HEK293 (cell line): ENCODE data around the gene TBC1D13.
"Not testable (repeated sequence)": the region's sequence is repeated elsewhere in the genome, so short reads cannot be mapped to it uniquely, and the experiment has no call there.

Experiments used
- CTCF ChIA-PET: fragments of 350-600 bp; formaldehyde crosslinking; extraction: SDS; loops from one replicate; lab custom pipeline; 2021; ENCODE audit warnings: antibody characterized with exemption; lab: Yijun Ruan, JAX
- POLR2A ChIA-PET: fragments of 300-600 bp; formaldehyde crosslinking; extraction: SDS; loops from one replicate; lab custom pipeline; 2020; ENCODE audit warnings: antibody characterized with exemption, inconsistent platforms; lab: Yijun Ruan, JAX
- H3K27ac ChIP-seq: fragments of 200-500 bp; sonication (Bioruptor generic); 2 replicates; pipeline ENCODE4 v1.5.1; 2014; ENCODE audit warnings: low read depth, low read length, control low read depth, inconsistent platforms; ENCODE audit errors: extremely low read depth
- H3K36me3 ChIP-seq, 2 experiments: fragments of 200-500 bp in 1 of 2; sonication (Bioruptor generic) in 1 of 2; 1 replicate in 1 of 2; 2 replicates in 1 of 2; pipeline ENCODE4 v1.5.1; 2014 to 2017; ENCODE audit warnings: inconsistent platforms in 2 of 2, low read length in 2 of 2; ENCODE audit not compliant: control insufficient read depth in 2 of 2, insufficient read depth in 1 of 2
- H3K4me1 ChIP-seq: fragments of 200-500 bp; sonication (Bioruptor generic); 2 replicates; pipeline ENCODE4 v1.5.1; 2014; ENCODE audit warnings: mild to moderate bottlenecking, low read length, inconsistent platforms; ENCODE audit not compliant: control insufficient read depth, insufficient read depth
- H3K4me3 ChIP-seq: 2 replicates; pipeline ENCODE4 v1.5.1; 2011; ENCODE audit warnings: low read depth, mild to moderate bottlenecking, control low read depth, low read length, moderate library complexity
- H3K9me3 ChIP-seq: fragments of 200-500 bp; sonication (Bioruptor generic); 2 replicates; pipeline ENCODE4 v1.5.1; 2014; ENCODE audit warnings: low read depth, low read length, inconsistent platforms; ENCODE audit not compliant: control insufficient read depth, insufficient read depth
- BCL11B ChIP-seq: fragments of 450-650 bp; formaldehyde crosslinking; IDR thresholded peaks from 2 replicates; pipeline ENCODE4 v1.5.1; 2016; ENCODE audit warnings: low read depth, missing biosample characterization, missing genetic modification characterization
- GLIS1 ChIP-seq: fragments of 450-650 bp; formaldehyde crosslinking; IDR thresholded peaks from 2 replicates; pipeline ENCODE4 v1.5.1; 2016; ENCODE audit warnings: missing biosample characterization, missing genetic modification characterization
- GLIS2 ChIP-seq: fragments of 450-650 bp; formaldehyde crosslinking; IDR thresholded peaks from 2 replicates; pipeline ENCODE4 v1.5.1; 2016; ENCODE audit warnings: missing biosample characterization, missing genetic modification characterization
- MYNN ChIP-seq: fragments of 450-650 bp; formaldehyde crosslinking; IDR thresholded peaks from 2 replicates; pipeline ENCODE4 v1.5.1; 2016; ENCODE audit warnings: missing biosample characterization, missing genetic modification characterization, borderline replicate concordance
- PRDM1 ChIP-seq: fragments of 450-650 bp; formaldehyde crosslinking; IDR thresholded peaks from 2 replicates; pipeline ENCODE4; 2016; ENCODE audit warnings: missing biosample characterization, missing genetic modification characterization
- TRIM28 ChIP-seq: IDR thresholded peaks from 2 replicates; pipeline ENCODE4 v1.6.1; 2011; ENCODE audit warnings: low read length, control low read depth, borderline replicate concordance
- ZBTB21 ChIP-seq: fragments of 450-650 bp; formaldehyde crosslinking; IDR thresholded peaks from 2 replicates; pipeline ENCODE4 v1.5.1; 2017; ENCODE audit warnings: missing biosample characterization, missing genetic modification characterization
- ZNF214 ChIP-seq: fragments of 450-650 bp; formaldehyde crosslinking; IDR thresholded peaks from 2 replicates; pipeline ENCODE4 v1.5.1; 2017; ENCODE audit warnings: missing biosample characterization, mild to moderate bottlenecking, missing genetic modification characterization, borderline replicate concordance
- ZNF223 ChIP-seq: fragments of 450-650 bp; formaldehyde crosslinking; IDR thresholded peaks from 2 replicates; pipeline ENCODE4 v1.5.1; 2016; ENCODE audit warnings: missing biosample characterization, missing genetic modification characterization
- ZNF274 ChIP-seq, 2 experiments: fragments of 200-500 bp in 1 of 2; fragments of 450-650 bp in 1 of 2; sonication (Bioruptor generic) in 1 of 2; formaldehyde crosslinking in 1 of 2; IDR thresholded peaks; 2 replicates each; pipeline versions ENCODE4 v1.5.1 to v1.6.1; 2014 to 2016; ENCODE audit warnings: borderline replicate concordance in 1 of 2, inconsistent platforms in 1 of 2, low read length in 1 of 2, missing biosample characterization in 1 of 2, missing genetic modification characterization in 1 of 2
- ZNF366 ChIP-seq: fragments of 450-650 bp; formaldehyde crosslinking; conservative IDR thresholded peaks from 2 replicates; pipeline ENCODE4 v1.5.1; 2016; ENCODE audit warnings: missing biosample characterization, missing genetic modification characterization
- ZNF416 ChIP-seq: fragments of 450-650 bp; formaldehyde crosslinking; IDR thresholded peaks from 2 replicates; pipeline ENCODE4 v1.5.1; 2016; ENCODE audit warnings: missing biosample characterization, missing genetic modification characterization
- ZNF426 ChIP-seq: fragments of 450-650 bp; formaldehyde crosslinking; IDR thresholded peaks from 2 replicates; pipeline ENCODE4 v1.5.1; 2017; ENCODE audit warnings: missing biosample characterization, missing genetic modification characterization, mild to moderate bottlenecking, inconsistent platforms, moderate library complexity
- ZNF560 ChIP-seq: fragments of 450-650 bp; formaldehyde crosslinking; IDR thresholded peaks from 2 replicates; pipeline ENCODE4 v1.5.1; 2017; ENCODE audit warnings: missing biosample characterization, missing genetic modification characterization, borderline replicate concordance
- ZNF596 ChIP-seq: fragments of 450-650 bp; IDR thresholded peaks from 2 replicates; pipeline ENCODE4 v1.5.0; 2018; ENCODE audit warnings: missing biosample characterization, mild to moderate bottlenecking, missing genetic modification characterization, moderate library complexity
- TF ChIP-seq, protein P1 (sequence below): fragments of 450-650 bp; formaldehyde crosslinking; IDR thresholded peaks from 2 replicates; pipeline ENCODE4 v1.5.1; 2016; ENCODE audit warnings: missing biosample characterization, missing genetic modification characterization
- TF ChIP-seq, protein P2 (sequence below): fragments of 450-650 bp; formaldehyde crosslinking; IDR thresholded peaks from 2 replicates; pipeline ENCODE4 v1.5.1; 2017; ENCODE audit warnings: missing biosample characterization, mild to moderate bottlenecking, missing genetic modification characterization, moderate library complexity
- TF ChIP-seq, protein P3 (sequence below): fragments of 450-650 bp; formaldehyde crosslinking; IDR thresholded peaks from 2 replicates; pipeline ENCODE4 v1.5.1; 2016; ENCODE audit warnings: missing biosample characterization, missing genetic modification characterization
- TF ChIP-seq, protein P4 (sequence below): fragments of 450-650 bp; formaldehyde crosslinking; IDR thresholded peaks from 2 replicates; pipeline ENCODE4 v1.5.1; 2016; ENCODE audit warnings: missing biosample characterization, missing genetic modification characterization

The TBC1D13 gene

DNA sequence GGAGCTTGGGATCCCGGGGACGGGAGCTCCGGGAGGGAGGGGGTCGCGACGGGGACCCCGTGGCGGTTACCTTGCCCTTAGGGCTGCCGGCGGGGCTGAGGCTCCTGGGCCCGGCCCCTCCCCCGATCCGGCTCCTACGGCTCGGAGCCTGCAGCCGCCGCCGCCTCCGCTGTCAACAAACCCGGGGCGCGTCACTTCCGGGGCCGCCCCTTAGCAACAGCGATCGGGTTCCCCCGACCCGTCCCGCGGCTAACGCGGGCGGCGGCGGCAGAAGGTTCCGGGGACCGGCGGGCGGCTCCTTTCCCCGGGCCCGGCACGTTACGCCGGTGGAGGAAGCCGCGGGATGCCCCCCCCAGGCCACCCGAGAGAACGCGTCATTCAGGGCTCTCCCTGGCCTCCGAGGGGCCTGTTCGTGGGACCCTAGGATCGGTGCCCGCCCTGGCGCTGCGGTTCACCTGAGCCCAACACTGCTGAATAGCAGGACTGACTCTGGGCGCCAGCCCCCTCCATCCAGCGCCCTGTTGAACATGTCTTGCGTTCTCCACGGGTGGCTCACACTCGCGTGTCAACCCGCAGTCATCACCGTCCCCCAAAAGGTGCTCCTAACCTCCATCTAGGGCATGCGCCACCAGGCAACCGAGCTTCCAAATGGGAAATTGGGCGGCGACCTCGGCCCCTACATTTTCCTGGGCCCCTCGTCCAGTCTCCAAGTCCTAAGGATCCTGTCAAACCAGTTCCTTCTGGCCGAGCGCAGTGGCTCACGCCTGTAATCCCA is 15.1 kb upstream of the TBC1D13 start, which contains the start of gene ZER1 (continued):
- TF ChIP-seq, protein P1, sequence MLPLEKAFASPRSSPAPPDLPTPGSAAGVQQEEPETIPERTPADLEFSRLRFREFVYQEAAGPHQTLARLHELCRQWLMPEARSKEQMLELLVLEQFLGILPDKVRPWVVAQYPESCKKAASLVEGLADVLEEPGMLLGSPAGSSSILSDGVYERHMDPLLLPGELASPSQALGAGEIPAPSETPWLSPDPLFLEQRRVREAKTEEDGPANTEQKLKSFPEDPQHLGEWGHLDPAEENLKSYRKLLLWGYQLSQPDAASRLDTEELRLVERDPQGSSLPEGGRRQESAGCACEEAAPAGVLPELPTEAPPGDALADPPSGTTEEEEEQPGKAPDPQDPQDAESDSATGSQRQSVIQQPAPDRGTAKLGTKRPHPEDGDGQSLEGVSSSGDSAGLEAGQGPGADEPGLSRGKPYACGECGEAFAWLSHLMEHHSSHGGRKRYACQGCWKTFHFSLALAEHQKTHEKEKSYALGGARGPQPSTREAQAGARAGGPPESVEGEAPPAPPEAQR (tag by site-specific recombination), result peak; percentile 71; the same call in 1 of the 2 replicates
- peak; percentile 72 for TF ChIP-seq GLIS1 (tag by site-specific recombination)

DNA sequence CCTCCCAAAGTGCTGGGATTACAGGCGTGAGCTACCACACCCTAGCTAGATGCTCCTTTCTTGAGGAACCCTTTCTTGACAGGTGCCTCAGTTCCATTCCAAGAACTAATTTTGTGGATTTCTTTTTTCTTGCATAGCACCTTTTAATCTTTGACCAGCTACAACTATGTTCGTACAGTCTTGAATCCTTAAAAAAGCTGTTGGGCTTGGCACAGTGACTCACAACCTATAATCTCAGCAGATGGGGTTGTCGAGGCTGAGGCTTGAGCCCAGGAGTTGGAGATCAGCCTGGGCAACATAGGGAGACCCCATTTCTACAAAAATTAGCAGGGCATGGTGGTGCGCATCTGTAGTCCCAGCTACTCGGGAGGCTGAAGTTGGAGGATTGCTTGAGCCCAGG is 14.0 kb upstream of the TBC1D13 start:
- H3K9me3 ChIP-seq, result no peaks in the 10 kb centered on the region
- CTCF ChIA-PET, result interaction anchor here (1.1 to 1.5 kb wide), 3 partner anchors 12 to 45 kb away, joined by 3 to 6 read pairs (median 3); partner anchors contain the start of gene ENDOG
- no peak for TF ChIP-seq ZNF560 (tag by site-specific recombination)
- TF ChIP-seq, protein P2, sequence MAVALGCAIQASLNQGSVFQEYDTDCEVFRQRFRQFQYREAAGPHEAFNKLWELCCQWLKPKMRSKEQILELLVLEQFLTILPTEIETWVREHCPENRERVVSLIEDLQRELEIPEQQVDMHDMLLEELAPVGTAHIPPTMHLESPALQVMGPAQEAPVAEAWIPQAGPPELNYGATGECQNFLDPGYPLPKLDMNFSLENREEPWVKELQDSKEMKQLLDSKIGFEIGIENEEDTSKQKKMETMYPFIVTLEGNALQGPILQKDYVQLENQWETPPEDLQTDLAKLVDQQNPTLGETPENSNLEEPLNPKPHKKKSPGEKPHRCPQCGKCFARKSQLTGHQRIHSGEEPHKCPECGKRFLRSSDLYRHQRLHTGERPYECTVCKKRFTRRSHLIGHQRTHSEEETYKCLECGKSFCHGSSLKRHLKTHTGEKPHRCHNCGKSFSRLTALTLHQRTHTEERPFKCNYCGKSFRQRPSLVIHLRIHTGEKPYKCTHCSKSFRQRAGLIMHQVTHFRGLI (tag by site-specific recombination), result peak; percentile 79; the same call in 1 of the 2 replicates
- TF ChIP-seq, all 188 proteins: peak for 1
- peaks cover 0 to 9% of the 10 kb centered on the region in 2 experiments; a peak in 1 of 3 replicates for H3K36me3 ChIP-seq
- H3K4me3 ChIP-seq, result no peak overlapping the region
- no peak overlapping the region for H3K27ac ChIP-seq
- no peaks in the 10 kb centered on the region for H3K4me1 ChIP-seq
- POLR2A ChIA-PET, result interaction anchor here (0.6 to 1.2 kb wide), 4 partner anchors 14 to 829 kb away, joined by 3 to 6 read pairs (median 5); partner anchors contain the start of genes ENDOG and TBC1D13

DNA sequence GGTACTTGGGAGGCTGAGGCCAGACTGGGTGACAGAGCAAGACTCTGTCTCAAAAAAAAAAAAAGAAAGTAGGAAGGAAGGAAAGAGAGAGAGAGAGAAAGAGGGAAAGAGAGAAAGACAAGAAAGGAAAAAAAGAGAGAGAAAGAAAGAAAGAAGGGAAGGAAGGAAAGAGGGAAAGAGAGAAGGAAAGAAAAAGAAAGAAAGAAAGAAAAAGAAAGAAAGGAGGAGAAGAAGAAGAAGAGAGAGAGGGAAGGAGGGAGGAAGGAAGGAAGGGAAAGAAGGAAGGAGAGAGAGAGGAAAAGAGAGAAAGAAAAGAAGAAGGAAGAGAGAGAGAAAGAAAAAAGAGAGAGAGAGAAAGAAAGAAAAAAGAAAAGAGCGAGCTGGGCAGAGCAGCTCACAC is 12.2 kb upstream of the TBC1D13 start:
- Histone ChIP-seq H3K36me3 (peaks cover 0 to 1% of the 10 kb centered on the region in 2 experiments; a peak in 1 of 3 replicates), H3K27ac (no peak overlapping the region), H3K4me1 (no peaks in the 10 kb centered on the region), H3K9me3 (no peaks in the 10 kb centered on the region), H3K4me3 (no peak overlapping the region)
- CTCF ChIA-PET, result no interaction called here
- TF ChIP-seq ZNF366 (tag by site-specific recombination), result peak; percentile 99
- TF ChIP-seq, protein P3, sequence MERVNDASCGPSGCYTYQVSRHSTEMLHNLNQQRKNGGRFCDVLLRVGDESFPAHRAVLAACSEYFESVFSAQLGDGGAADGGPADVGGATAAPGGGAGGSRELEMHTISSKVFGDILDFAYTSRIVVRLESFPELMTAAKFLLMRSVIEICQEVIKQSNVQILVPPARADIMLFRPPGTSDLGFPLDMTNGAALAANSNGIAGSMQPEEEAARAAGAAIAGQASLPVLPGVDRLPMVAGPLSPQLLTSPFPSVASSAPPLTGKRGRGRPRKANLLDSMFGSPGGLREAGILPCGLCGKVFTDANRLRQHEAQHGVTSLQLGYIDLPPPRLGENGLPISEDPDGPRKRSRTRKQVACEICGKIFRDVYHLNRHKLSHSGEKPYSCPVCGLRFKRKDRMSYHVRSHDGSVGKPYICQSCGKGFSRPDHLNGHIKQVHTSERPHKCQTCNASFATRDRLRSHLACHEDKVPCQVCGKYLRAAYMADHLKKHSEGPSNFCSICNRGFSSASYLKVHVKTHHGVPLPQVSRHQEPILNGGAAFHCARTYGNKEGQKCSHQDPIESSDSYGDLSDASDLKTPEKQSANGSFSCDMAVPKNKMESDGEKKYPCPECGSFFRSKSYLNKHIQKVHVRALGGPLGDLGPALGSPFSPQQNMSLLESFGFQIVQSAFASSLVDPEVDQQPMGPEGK (tag by site-specific recombination), result no peak
- TF ChIP-seq ZBTB21, result no peak
- TF ChIP-seq, protein P4, sequence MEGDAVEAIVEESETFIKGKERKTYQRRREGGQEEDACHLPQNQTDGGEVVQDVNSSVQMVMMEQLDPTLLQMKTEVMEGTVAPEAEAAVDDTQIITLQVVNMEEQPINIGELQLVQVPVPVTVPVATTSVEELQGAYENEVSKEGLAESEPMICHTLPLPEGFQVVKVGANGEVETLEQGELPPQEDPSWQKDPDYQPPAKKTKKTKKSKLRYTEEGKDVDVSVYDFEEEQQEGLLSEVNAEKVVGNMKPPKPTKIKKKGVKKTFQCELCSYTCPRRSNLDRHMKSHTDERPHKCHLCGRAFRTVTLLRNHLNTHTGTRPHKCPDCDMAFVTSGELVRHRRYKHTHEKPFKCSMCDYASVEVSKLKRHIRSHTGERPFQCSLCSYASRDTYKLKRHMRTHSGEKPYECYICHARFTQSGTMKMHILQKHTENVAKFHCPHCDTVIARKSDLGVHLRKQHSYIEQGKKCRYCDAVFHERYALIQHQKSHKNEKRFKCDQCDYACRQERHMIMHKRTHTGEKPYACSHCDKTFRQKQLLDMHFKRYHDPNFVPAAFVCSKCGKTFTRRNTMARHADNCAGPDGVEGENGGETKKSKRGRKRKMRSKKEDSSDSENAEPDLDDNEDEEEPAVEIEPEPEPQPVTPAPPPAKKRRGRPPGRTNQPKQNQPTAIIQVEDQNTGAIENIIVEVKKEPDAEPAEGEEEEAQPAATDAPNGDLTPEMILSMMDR, result no peak
- no peak for TF ChIP-seq ZNF214 (tag by site-specific recombination)
- TF ChIP-seq BCL11B (tag by site-specific recombination), result no peak
- no peak for TF ChIP-seq MYNN
- TF ChIP-seq ZNF274 (IDR thresholded peaks at IDR 0.05; ENCODE audit: low read length), result no peak
- TF ChIP-seq ZNF274 (tag by site-specific recombination; IDR thresholded peaks at IDR 0.05; ENCODE audit: borderline replicate concordance), result no peak
- TF ChIP-seq ZNF416 (tag by site-specific recombination), result no peak
- peak; percentile 89 for TF ChIP-seq ZNF596 (tag by site-specific recombination)
- no peak for TF ChIP-seq ZNF223
- no peak for TF ChIP-seq GLIS2 (tag by site-specific recombination)
- TF ChIP-seq ZNF426, result no peak
- no peak for TF ChIP-seq TRIM28
- peak; percentile 93 for TF ChIP-seq PRDM1
- TF ChIP-seq, all 188 proteins: peak for 3
- POLR2A ChIA-PET, result no interaction called here

DNA sequence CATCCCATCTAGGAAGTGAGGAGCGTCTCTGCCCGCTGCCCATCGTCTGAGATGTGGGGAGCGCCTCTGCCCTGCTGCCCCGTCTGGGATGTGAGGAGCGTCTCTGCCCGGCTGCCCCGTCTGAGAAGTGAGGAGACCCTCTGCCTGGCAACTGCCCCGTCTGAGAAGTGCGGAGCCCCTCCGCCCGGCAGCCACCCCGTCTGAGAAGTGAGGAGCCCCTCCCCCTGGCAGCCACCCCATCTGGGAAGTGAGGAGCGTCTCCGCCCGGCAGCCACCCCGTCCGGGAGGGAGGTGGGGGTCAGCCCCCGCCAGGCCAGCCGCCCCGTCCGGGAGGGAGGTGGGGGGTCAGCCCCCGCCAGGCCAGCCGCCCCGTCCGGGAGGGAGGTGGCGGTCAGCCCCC is 7.0 kb upstream of the TBC1D13 start:
- H3K4me3 ChIP-seq, H3K4me1 ChIP-seq, POLR2A ChIA-PET, CTCF ChIA-PET, H3K27ac ChIP-seq, H3K36me3 ChIP-seq, H3K9me3 ChIP-seq: not testable (repeated sequence)
